CD4-positive, alpha-beta T cell treated with Interleukin-6 for 4 hours (primary cell): ENCODE data around the gene CD302.
"Not testable (repeated sequence)": the region's sequence is repeated elsewhere in the genome, so short reads cannot be mapped to it uniquely, and the experiment has no call there.

Experiments used
- DNase-seq: peaks from one replicate; pipeline ENCODE4 v3.0.0-alpha.2; 2020; ENCODE audit warnings: mixed read lengths

The CD302 gene

DNA sequence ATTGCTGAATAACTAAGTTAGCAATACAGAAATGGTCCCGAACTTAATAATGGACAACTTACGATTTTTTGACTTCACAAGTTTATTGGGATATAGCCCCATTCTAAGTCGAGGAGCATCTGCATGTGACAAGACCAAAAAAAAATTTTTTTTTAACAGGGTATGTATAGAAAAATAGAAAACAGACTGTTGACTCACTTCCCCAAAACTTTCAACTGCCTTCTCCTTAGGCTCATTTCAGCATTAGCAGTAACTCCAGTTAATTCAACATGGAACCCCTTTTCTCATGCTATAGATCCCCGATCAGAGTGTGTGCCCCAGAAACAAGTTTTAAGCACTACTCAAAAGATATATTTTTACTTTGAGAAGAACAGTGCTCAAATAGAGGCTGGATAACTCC lies 5.4 kb downstream of the CD302 start:
- DNase-seq = no peak

GRCh38 chr2:159792036-159792435 lies 6.0 kb downstream of the CD302 start:
- no peak for DNase-seq

DNA sequence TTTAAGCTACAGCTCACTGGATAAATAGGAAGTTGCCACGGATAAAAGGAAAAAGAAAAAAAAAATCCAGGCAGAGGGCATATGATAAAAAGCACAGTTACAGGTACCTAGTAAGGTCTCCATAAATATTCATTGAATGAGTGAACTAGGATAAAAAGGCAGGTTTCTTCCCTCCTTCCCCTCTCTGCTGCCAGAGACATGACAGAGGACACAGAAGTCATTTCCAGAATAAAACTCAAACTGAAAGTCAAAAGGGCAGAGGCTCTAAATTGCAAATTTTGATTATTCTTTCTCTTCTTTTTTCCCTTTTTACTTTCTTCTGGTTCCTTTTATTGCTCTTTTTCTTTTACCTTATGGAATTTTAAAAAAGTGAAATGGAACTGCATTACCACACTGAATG lies 7.7 kb downstream of the CD302 start:
- no peak for DNase-seq

- no peak for DNase-seq
Observed at GRCh38 chr2:159788253-159788652, 9.8 kb downstream of the CD302 start.

DNA sequence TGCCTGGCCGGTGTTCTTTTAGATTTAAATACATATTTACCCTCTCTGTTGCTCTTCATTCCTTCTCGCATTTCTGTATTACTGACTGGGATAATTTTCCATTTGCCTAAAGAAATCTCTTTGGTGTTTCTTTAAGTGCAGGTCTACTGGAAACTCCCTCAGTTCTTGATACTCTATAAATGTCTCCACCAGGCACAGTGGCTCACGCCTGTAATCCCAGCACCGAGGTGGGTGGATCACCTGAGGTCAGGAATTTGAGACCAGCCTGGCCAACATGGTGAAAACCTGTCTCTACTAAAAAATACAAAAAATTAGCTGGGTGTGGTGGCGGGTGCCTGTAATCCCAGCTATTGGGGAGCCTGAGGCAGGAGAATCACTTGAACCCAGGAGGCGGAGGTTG lies 10.4 kb downstream of the CD302 start:
- DNase-seq = not testable (repeated sequence)

GRCh38 chr2:159786938-159787337 lies 11.1 kb downstream of the CD302 start:
- no peak for DNase-seq

DNA sequence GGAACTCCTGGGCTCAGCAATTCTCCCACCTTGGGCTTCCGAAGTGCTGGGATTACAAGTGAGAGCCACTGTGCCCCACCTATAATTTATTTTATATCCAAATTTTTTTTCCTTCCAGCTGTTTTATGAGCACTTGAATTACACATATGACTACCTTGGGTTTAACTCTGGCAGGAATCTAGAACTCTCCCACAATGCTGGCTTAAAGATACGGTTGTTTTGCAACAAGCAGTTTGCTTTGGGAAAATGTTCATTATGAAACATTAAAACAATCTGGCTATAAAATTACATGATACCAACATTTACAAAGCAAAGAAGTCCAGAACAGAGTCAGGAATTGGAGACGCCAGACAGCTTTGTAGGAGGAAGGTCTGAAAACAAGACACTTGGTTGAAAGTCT lies 12.8 kb downstream of the CD302 start:
- no peak for DNase-seq

DNA sequence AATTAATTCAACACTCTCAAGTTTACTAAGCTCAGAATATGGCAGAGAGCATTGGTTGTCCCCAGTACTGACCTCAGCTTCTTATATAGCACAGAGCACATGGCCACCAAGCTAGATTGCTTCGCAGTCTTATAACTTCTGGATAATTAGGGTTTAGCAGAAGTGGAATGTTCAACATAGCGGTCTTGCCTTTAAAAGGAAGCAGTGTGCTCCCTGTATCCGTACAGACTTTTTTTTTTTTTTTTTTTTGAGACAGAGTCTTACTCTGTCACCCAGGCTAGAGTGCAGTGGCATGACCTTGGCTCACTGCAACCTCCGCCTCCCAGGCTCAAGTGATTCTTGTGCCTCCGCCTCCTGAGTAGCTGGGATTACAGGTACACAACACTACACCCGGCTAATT lies 13.3 kb downstream of the CD302 start:
- DNase-seq = not testable (repeated sequence)

GRCh38 chr2:159783556-159783955 lies 14.5 kb downstream of the CD302 start:
- no peak for DNase-seq

- no peak for DNase-seq
Observed at GRCh38 chr2:159776321-159776720, 21.7 kb downstream of the CD302 start.

DNA sequence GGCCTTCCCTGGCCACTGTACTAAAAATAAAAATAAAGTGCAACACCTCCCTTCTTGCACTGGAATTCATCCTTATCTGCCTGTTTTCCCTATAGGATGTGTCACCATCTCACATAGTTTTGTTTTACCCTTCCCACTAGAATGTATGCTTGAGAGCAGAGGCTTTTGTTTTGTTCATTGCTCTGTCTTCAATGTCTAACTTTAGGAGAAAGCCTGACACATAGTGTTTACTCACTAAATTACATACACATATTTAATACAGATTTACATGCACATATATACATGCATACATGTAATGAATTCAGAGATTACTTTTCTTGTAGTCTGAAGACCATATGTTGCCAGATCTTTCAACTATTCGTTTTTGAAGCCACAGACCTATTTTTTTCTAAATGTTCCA lies 23.0 kb downstream of the CD302 start:
- DNase-seq = no peak

- no peak for DNase-seq
Observed at GRCh38 chr2:159774370-159774990, 23.5 kb downstream of the CD302 start.

DNA sequence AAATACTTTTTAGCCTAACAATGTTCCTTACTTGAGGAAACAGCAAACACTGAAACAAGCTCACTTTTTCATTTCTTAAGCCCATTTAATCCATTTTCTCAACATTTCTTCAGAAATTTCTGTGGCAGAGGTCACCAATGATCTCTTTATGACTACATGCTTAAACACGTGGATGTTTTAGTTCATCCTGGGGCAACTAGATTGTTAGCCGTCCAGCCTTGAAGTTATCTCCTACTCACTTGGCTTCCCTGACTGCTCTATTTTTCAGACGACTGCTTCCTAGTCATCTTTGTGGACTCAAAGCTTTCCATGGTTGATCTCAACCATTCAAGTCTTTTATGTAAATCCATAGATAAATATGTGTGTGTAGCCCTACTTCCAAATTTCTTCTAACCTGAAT lies 24.1 kb downstream of the CD302 start:
- DNase-seq = no peak

GRCh38 chr2:159773426-159773825 lies 24.6 kb downstream of the CD302 start:
- DNase-seq = no peak

DNA sequence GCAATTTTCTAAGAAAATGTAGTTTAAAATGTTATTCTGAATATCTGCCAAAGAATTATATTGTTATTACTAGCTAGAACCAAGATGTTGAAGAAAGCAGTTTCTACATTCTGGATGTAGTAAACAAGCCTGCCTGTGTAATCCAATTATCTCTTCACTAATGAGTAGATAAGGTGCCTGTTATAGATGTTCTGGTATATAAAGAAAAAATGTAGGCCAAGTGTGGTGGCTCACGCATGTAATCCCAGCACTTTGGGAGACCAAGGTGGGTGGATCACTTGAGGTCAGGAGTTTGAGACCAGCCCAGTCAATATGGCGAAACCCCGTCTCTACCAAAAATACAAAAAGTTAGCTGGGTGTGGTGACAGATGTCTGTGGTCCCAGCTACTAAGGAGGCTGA lies 28.9 kb downstream of the CD302 start:
- no peak for DNase-seq

DNA sequence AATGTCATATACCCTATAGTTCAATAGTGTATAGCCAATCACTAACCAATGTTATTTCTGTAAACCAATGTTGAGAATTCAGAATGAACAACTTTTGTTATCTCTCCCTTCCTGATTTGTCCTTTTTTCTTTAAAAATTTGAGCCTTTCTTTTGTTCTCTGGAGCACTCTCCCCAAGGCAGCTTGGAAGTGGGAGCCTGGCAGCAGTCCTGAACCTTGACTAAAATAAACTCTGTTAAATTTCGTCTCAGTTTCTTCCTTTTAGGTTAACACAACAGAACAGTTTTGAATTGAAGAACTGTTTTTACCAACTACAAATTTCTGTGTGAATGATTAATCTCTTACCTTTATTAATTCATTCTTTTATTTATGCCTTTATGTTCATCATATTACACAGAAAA lies 35.9 kb downstream of the CD302 start:
- DNase-seq = no peak

GRCh38 chr2:159760326-159760725 lies 37.7 kb downstream of the CD302 start:
- no peak for DNase-seq

- DNase-seq = no peak
Observed at GRCh38 chr2:159759577-159759976, 38.4 kb downstream of the CD302 start.

GRCh38 chr2:159758686-159759085 lies 39.3 kb downstream of the CD302 start:
- no peak for DNase-seq

GRCh38 chr2:159758239-159758638 lies 39.8 kb downstream of the CD302 start:
- DNase-seq = no peak

DNA sequence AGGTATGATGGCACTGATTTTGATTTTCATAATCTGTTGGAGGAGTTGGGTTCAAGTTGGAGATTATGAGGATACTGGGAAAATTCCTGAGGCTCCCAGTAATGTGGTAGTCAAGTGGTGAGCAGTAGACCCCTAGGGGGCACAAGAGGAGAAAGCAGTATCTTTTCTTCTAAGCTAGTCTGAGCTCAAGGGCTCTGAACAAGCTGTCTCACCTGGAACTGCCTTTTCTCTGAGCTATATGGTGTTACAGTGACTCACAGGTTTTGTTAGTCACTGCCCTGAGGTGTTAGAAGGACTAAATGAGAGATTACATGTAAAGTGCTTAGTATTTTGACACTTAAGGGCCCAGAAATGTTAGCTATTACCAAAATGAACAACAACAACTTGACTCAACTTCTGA lies 42.2 kb downstream of the CD302 start:
- DNase-seq = no peak

DNA sequence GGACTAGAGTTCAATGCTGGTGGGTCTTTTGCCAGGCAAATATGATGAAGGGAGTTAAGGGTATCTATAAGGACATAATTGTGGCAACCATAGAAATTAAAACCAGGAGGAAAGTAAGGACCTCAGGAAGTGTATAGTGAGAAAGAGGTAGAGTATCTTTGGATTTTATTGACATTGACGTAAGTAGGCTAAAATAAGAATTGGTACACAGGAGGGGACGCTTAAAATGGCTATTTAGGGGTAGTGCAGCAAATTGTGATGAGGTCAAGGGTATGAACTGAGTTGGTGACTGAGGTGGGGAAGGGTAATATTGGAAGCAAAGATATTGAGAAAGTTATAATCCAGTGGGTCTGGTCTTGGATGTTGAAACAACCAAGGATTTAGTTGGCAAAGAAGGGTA lies 43.0 kb downstream of the CD302 start:
- no peak for DNase-seq

- no peak for DNase-seq
Observed at GRCh38 chr2:159753797-159754196, 44.2 kb downstream of the CD302 start.

- no peak for DNase-seq
Observed at GRCh38 chr2:159750873-159751272, 47.1 kb downstream of the CD302 start.

- DNase-seq = no peak
Observed at GRCh38 chr2:159748089-159748488, 49.9 kb downstream of the CD302 start.

- not testable (repeated sequence) for DNase-seq
Observed at GRCh38 chr2:159745237-159745636, 52.8 kb downstream of the CD302 start.
